SJCRH30 (cell line): ENCODE data around the gene FAM163B. TPM values are rescaled to one million over a fixed set of nuclear protein-coding genes. Genes with fewer than 3 reads are reported as not detected.
A peak's percentile ranks its signal among the peaks of the same experiment; 100 is the strongest.
"Not testable (repeated sequence)": the region's sequence is repeated elsewhere in the genome, so short reads cannot be mapped to it uniquely, and the experiment has no call there.

ENCODE experiments used
- DNase-seq, 2 experiments: peaks; one replicate each; pipeline ENCODE4 v3.0.0-alpha.2; 2015 to 2020
- H3K27ac ChIP-seq: fragments of 250-450 bp; sonication (Bioruptor Pico); 2 replicates; pipeline ENCODE4 v1.5.1; 2020; ENCODE audit warnings: mild to moderate bottlenecking, moderate library complexity
- H3K27me3 ChIP-seq: fragments of 250-450 bp; sonication (Bioruptor Pico); 2 replicates; pipeline ENCODE4 v1.5.1; 2020; ENCODE audit warnings: mild to moderate bottlenecking, moderate library complexity
- H3K36me3 ChIP-seq: fragments of 250-450 bp; sonication (Bioruptor Pico); 2 replicates; pipeline ENCODE4 v1.5.1; 2020; ENCODE audit warnings: mild to moderate bottlenecking, moderate library complexity
- H3K4me1 ChIP-seq: fragments of 250-450 bp; sonication (Bioruptor Pico); 2 replicates; pipeline ENCODE4 v1.5.1; 2020; ENCODE audit warnings: mild to moderate bottlenecking, moderate library complexity
- H3K4me3 ChIP-seq: fragments of 250-450 bp; sonication (Bioruptor Pico); 2 replicates; pipeline ENCODE4 v1.5.1; 2020; ENCODE audit warnings: mild to moderate bottlenecking, moderate library complexity
- H3K9me3 ChIP-seq: fragments of 250-450 bp; sonication (Bioruptor Pico); replicated peaks from 2 replicates; pipeline ENCODE4 v1.5.1; 2020; ENCODE audit warnings: mild to moderate bottlenecking, moderate library complexity
- total RNA-seq: library from RNA; depleted of rRNA; stranded (reverse); fragments of >200 nt; shearing (Covaris generic); gene quantifications from 2 replicates; pipeline ENCODE4 v1.2.3, GENCODE V29; 2014

Gene FAM163B
- total RNA-seq, 1 experiment from 2014 or later: 3.4 TPM

- Histone ChIP-seq H3K36me3 (no peaks in the 10 kb centered on the region), H3K27ac (no peak overlapping the region), H3K9me3 (no peaks in the 10 kb centered on the region), H3K4me1 (peaks cover 27% of the 10 kb centered on the region), H3K4me3 (no peak overlapping the region), H3K27me3 (peaks cover 6% of the 10 kb centered on the region; the same call in 1 of the 2 replicates)
- no peak for DNase-seq
Observed at GRCh38 chr9:133571391-133571890, 37.7 kb downstream of the FAM163B start.

DNA sequence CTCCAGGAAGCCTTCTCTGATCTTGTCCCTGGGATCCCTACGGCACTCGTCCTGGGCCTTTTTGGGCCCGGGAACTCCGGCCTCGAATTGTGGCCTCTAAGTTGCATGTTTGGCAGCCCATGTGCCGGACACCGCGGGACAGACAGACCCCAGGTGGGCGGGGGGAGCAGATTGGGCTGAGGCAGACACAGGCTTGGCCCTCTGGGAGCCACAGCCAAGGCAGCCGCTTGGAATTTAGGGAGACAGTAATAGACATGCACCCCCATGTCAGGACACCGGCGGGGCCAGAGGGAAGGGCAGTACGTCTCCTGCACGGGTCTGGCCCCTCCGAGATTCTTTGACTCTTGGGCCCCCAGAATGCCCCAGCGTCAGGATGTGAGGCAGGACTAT, 38.5 kb downstream of the FAM163B start:
- H3K9me3 ChIP-seq: no peaks in the 10 kb centered on the region
- H3K4me1 ChIP-seq: peaks cover 22% of the 10 kb centered on the region
- DNase-seq: no peak
- H3K36me3 ChIP-seq: no peaks in the 10 kb centered on the region
- H3K27ac ChIP-seq: no peak overlapping the region
- peaks cover 6% of the 10 kb centered on the region; the same call in 1 of the 2 replicates for H3K27me3 ChIP-seq
- H3K4me3 ChIP-seq: no peak overlapping the region

GRCh38 chr9:133569891-133570690, 39.1 kb downstream of the FAM163B start:
- no peak for DNase-seq
- H3K27me3 ChIP-seq: peaks cover 6% of the 10 kb centered on the region; the same call in 1 of the 2 replicates
- H3K4me1 ChIP-seq: peaks cover 22% of the 10 kb centered on the region
- no peaks in the 10 kb centered on the region for H3K36me3 ChIP-seq
- no peak overlapping the region for H3K4me3 ChIP-seq
- no peaks in the 10 kb centered on the region for H3K9me3 ChIP-seq
- no peak overlapping the region for H3K27ac ChIP-seq

DNA sequence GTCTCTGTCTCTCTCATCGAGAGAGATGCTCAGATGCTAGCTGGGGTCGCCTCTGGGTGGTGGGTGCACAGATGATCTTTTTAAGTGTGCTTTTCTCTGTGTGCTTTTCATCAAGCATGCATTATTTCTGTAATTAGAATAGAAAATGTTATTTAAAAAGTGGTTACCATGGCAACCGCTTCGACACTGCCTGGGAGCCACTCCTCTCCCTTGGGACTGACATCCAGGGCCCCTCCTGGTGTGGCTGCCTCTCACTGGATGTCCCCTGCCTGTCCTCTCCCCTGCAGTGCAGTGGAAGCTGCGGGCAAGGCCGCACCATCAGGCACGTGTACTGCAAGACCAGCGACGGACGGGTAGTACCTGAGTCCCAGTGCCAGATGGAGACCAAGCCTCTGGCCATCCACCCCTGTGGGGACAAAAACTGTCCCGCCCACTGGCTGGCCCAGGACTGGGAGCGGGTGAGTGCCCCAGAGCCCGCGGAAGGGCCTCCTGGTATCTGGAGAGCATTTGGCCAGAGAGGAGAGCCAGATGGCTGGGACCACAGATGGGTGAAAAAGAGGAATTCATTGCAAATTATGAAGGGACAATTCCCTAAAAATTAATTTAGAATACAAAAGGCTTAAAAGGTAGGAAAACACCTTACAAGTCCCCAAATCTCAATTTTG, 39.9 kb downstream of the FAM163B start:
- H3K4me1 ChIP-seq: peaks cover 19% of the 10 kb centered on the region
- no peak for DNase-seq
- peaks cover 6% of the 10 kb centered on the region; the same call in 1 of the 2 replicates for H3K27me3 ChIP-seq
- H3K36me3 ChIP-seq: no peaks in the 10 kb centered on the region
- no peak overlapping the region for H3K4me3 ChIP-seq
- H3K27ac ChIP-seq: no peak overlapping the region
- H3K9me3 ChIP-seq: no peaks in the 10 kb centered on the region

GRCh38 chr9:133568186-133568585, 41.0 kb downstream of the FAM163B start:
- Histone ChIP-seq H3K27me3 (peaks cover 3% of the 10 kb centered on the region; the same call in 1 of the 2 replicates), H3K9me3 (no peaks in the 10 kb centered on the region), H3K27ac (no peak overlapping the region), H3K36me3 (no peaks in the 10 kb centered on the region), H3K4me3 (no peak overlapping the region), H3K4me1 (peaks cover 16% of the 10 kb centered on the region)
- DNase-seq: no peak

GRCh38 chr9:133566817-133567216, 42.4 kb downstream of the FAM163B start:
- Histone ChIP-seq H3K36me3 (no peaks in the 10 kb centered on the region), H3K27ac (no peak overlapping the region), H3K4me1 (peaks cover 15% of the 10 kb centered on the region), H3K27me3 (no peaks in the 10 kb centered on the region), H3K9me3 (no peaks in the 10 kb centered on the region), H3K4me3 (no peak overlapping the region)
- DNase-seq: no peak

DNA sequence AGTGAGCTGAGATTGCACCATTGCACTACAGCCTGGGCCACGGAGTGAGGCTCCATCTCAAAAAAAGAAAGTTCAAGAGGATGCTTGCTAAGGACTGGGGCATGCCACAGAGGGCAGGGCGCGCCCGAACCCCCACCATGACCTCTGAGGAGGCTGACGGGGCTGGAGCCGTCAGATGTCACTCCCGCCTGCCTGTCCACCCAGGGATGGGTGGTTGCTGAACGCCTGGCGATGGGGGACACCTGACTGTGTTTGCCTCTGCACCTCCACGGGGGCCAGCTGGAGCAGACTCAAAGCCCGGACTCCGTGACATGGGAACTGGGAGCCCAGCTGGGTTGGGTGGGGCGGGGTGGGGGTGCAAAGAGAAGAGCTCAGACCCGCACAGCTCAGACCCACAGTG, 42.8 kb downstream of the FAM163B start:
- DNase-seq: no peak

GRCh38 chr9:133564451-133565116, 44.6 kb downstream of the FAM163B start:
- Histone ChIP-seq H3K36me3 (no peaks in the 10 kb centered on the region), H3K4me1 (peaks cover 19% of the 10 kb centered on the region), H3K9me3 (no peaks in the 10 kb centered on the region), H3K27ac (no peak overlapping the region), H3K4me3 (no peak overlapping the region), H3K27me3 (no peaks in the 10 kb centered on the region)
- DNase-seq: no peak

More for the DNA sequence above, 42.8 kb downstream of the FAM163B start:
- Histone ChIP-seq H3K9me3 (no peaks in the 10 kb centered on the region), H3K27me3 (no peaks in the 10 kb centered on the region), H3K4me3 (no peak overlapping the region), H3K27ac (no peak overlapping the region), H3K4me1 (peaks cover 15% of the 10 kb centered on the region), H3K36me3 (no peaks in the 10 kb centered on the region)

DNA sequence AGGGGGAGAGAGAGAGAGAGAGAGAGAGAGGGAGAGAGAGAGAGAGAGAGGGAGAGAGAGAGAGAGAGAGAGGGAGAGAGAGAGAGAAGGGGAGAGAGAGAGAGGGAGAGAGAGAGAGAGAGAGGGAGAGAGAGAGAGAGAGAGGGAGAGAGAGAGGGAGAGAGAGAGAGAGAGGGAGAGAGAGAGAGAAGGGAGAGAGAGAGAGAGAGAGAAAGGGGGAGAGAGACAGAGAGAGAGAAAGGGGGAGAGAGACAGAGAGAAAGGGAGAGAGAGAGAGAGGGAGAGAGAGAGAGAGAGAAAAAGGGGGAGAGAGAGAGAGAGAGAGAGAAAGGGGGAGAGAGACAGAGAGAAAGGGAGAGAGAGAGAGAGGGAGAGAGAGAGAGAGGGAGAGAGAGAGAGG, 45.4 kb downstream of the FAM163B start:
- not testable (repeated sequence) for H3K27me3 ChIP-seq, H3K36me3 ChIP-seq, DNase-seq, H3K27ac ChIP-seq, H3K9me3 ChIP-seq, H3K4me3 ChIP-seq
- H3K4me1 ChIP-seq: peaks cover 24% of the 10 kb centered on the region

DNA sequence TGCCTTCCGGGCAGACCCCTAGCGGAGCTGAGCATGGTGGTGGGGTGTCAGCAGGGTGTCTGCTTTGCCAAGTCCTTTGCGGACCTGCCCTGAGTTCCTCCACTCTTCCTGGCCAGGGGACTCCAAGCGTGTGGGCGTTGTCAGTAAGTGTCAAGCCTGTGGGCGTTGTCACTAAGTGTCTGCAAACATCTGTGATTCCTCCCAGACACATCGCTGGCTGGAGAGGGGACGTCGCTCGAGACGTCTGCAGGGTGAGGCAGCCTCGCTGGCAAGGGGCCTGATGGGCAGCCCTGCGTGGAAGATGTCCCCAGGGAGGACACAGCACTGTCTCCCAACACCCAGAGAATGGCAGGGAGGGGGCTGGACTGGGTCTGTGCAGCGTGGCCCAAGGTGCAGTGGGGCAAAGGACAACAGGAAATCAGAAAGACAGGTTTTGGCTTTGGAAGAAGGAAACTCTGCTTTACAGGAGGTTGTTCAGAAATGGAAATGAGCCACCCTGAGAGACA, 45.8 kb downstream of the FAM163B start:
- peak; percentile 56 to 67 for DNase-seq
- Histone ChIP-seq H3K4me3 (no peak overlapping the region), H3K36me3 (no peaks in the 10 kb centered on the region), H3K27me3 (no peaks in the 10 kb centered on the region), H3K4me1 (peaks cover 29% of the 10 kb centered on the region), H3K27ac (no peak overlapping the region), H3K9me3 (no peaks in the 10 kb centered on the region)

DNA sequence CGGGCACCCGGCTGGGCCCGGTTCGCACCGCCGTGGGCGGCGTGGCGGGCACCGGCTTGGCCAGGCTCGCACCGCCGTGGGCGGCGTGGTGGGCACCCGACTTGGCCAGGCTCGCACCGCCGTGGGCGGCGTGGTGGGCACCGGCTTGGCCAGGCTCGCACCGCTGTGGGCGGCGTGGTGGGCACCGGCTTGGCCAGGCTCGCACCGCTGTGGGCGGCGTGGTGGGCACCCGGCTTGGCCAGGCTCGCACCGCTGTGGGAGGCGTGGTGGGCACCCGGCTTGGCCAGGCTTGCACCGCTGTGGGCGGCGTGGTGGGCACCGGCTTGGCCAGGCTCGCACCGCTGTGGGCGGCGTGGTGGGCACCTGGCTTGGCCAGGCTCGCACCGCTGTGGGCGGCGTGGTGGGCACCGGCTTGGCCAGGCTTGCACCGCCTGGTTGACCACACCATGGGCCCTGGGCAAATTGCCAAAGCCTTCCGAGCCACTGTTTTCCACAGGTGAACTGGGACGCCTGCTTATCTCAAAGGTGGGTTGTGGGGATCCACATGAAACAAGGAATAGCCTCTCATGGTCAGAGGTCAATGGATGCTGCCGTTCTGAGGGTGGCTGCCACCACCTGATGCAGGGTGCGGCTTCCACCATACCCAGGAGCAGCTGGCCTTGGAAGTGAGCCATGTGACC, 46.4 kb downstream of the FAM163B start:
- DNase-seq: no peak
- Histone ChIP-seq H3K27me3 (no peaks in the 10 kb centered on the region), H3K27ac (no peak overlapping the region), H3K36me3 (no peaks in the 10 kb centered on the region), H3K9me3 (no peaks in the 10 kb centered on the region), H3K4me1 (peaks cover 35% of the 10 kb centered on the region), H3K4me3 (no peak overlapping the region)

DNA sequence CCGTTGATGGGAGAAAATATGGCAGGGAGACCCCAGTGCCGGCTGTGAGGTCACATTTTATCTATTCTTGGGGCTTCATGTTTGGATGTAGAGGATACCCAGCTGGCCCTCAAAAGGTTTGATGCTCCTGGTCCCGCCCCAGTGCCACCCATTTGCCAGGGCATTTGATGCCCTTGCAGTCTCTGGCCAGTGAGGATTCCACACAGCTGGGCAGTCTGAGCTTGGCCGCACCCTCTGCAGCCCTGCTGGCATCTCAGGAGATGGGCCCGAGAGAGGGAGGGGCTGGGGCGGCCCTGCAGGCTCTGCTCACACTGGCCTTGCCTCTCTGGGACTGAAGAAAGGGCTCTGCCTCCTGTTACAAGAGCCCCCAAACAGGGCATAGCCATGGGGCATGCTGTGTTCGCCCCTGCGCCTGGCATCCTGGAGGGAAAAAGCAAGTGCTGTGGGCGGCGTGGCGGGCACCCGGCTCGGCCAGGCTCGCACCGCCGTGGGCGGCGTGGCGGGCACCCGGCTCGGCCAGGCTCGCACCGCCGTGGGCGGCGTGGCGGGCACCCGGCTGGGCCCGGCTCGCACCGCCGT, 47.1 kb downstream of the FAM163B start:
- no peak overlapping the region for H3K27ac ChIP-seq
- no peaks in the 10 kb centered on the region for H3K9me3 ChIP-seq
- no peaks in the 10 kb centered on the region for H3K36me3 ChIP-seq
- DNase-seq: no peak
- no peaks in the 10 kb centered on the region for H3K27me3 ChIP-seq
- no peak overlapping the region for H3K4me3 ChIP-seq
- H3K4me1 ChIP-seq: peaks cover 42% of the 10 kb centered on the region

- Histone ChIP-seq H3K36me3 (no peaks in the 10 kb centered on the region), H3K9me3 (no peaks in the 10 kb centered on the region), H3K4me1 (peaks cover 48% of the 10 kb centered on the region), H3K27me3 (no peaks in the 10 kb centered on the region), H3K27ac (no peak overlapping the region), H3K4me3 (no peak overlapping the region)
- no peak for DNase-seq
Observed at GRCh38 chr9:133560944-133561343, 48.2 kb downstream of the FAM163B start.

DNA sequence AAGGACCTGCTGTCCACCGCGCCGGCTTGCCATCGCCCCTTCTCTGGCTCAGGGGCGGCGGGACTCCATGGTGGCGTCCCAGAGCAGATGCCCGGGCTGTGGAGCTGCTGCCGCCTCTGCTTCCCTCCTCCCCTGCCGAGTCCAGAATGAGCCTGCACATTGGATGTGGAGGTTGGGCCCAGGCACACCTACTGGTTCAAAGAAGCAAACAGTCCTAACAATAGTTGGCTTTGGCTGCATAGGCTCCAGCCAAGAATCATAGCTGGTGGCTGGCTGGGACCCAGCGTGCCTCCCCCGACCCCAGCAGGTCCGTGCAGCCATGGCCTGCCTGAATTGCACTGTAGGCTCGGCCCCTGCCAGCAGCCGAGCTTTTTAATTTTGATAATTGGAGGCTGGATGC, 48.9 kb downstream of the FAM163B start:
- Histone ChIP-seq H3K27ac (peak overlapping the region; percentile 97; the same call in 1 of the 2 replicates), H3K27me3 (no peaks in the 10 kb centered on the region), H3K4me3 (no peak overlapping the region), H3K4me1 (peaks cover 43% of the 10 kb centered on the region), H3K36me3 (no peaks in the 10 kb centered on the region), H3K9me3 (no peaks in the 10 kb centered on the region)
- no peak for DNase-seq
